ENCODE data around the gene BCL7A. TPM values are rescaled to one million over a fixed set of nuclear protein-coding genes. Genes with fewer than 3 reads are reported as not detected.
A peak's percentile ranks its signal among the peaks of the same experiment; 100 is the strongest.

Gene BCL7A
- total RNA-seq, 1 experiment from 2014 or later = 6.3 TPM

DNA sequence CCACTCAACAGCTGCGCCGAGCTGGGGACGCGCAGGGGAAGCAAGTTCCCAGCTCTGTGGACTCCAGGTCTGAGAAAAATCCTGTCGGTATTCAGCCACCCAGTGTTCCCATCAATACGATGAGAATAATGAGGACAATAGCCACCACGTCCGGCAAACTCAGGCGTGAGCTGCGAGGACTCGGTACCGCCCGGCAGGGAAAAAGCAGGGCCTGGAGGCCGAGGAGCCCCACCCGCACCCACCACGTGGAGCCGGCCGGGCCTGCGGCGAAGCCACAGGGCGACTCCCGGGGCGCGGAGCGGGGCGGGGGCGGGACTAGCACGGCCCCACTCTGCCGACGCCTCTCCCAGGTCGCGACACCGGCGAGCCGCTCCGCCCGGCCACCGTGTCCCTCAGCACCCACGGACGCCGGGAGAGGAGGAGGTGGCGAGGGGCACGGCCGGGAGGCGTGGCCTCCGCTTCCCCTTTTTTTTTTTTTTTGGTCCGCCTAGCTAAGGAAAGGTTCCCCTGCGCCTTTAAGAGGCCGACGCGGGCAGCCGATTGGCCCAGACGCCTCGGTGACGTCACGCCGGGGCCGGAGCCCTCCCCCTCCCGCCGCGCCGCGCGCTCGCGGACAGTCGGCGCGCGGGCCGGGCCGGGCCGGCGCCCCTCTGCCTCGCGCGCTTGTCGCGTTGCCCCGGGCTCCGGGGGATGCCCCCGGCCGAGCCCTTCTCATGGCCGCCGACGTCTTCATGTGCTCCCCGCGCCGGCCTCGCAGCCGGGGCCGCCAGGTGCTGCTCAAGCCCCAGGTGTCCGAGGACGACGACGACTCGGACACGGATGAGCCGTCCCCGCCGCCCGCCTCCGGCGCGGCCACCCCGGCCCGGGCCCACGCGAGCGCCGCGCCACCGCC is 56.7 kb downstream of the BCL7A start, which contains the start of gene MLXIP:
TSS of gene MLXIP (plus strand) at position 616 of the 892 bp plus-strand sequence. CDS start at position 714, 98 bp downstream.
- DNase-seq = peak; percentile 74 to 91
- H4K20me1 ChIP-seq (ENCODE audit: insufficient read depth) = peaks cover 20% of the 10 kb centered on the region
- peak within 1 kb of the TSS; percentile 73 for H3K4me3 ChIP-seq
- H3K9me2 ChIP-seq (ENCODE audit: insufficient read depth) = no peaks in the 10 kb centered on the region
- H3K27me3 ChIP-seq (ENCODE audit: insufficient read depth, low read depth) = no peaks in the 10 kb centered on the region
- peak within 1 kb of the TSS; percentile 77 for H2AFZ ChIP-seq
- BruUV-seq (replicated peaks) = TSS peak; percentile 62
- H3K9me3 ChIP-seq (ENCODE audit: insufficient read depth, low read depth) = no peaks in the 10 kb centered on the region
- H3K27ac ChIP-seq = peak within 1 kb of the TSS; percentile 42
- peaks cover 33% of the 10 kb centered on the region for H3F3A ChIP-seq (ENCODE audit: insufficient read depth, low read depth)
- H3K4me1 ChIP-seq (replicated peaks; ENCODE audit: insufficient read depth) = peaks cover 32% of the 10 kb centered on the region
- ChIA-PET POLR2A (ENCODE audit: unreplicated experiment) (interaction anchor here (0.5 to 0.7 kb wide), 5 partner anchors 30 to 1391 kb away, joined by 3 to 6 read pairs (median 4); no protein-coding TSS in a partner anchor), CTCF (interaction anchor here (0.6 to 1.2 kb wide), 2 partner anchors 20 to 52 kb away, joined by 3 to 5 read pairs; no protein-coding TSS in a partner anchor)
- peaks cover 42% of the 10 kb centered on the region for H3K79me2 ChIP-seq (ENCODE audit: low read depth)
- TF ChIP-seq CTCF (conservative IDR thresholded peaks at IDR 0.05) (no peak), EZH2 (IDR thresholded peaks at IDR 0.05; ENCODE audit: low read depth) (no peak)
- peak within 1 kb of the TSS; percentile 94 for H3K4me2 ChIP-seq
- no peaks in the 10 kb centered on the region for H3K36me3 ChIP-seq (ENCODE audit: low read depth)
- intact Hi-C loops (cut with micrococcal nuclease; ENCODE audit: unreplicated experiment) = no loop called here

DNA sequence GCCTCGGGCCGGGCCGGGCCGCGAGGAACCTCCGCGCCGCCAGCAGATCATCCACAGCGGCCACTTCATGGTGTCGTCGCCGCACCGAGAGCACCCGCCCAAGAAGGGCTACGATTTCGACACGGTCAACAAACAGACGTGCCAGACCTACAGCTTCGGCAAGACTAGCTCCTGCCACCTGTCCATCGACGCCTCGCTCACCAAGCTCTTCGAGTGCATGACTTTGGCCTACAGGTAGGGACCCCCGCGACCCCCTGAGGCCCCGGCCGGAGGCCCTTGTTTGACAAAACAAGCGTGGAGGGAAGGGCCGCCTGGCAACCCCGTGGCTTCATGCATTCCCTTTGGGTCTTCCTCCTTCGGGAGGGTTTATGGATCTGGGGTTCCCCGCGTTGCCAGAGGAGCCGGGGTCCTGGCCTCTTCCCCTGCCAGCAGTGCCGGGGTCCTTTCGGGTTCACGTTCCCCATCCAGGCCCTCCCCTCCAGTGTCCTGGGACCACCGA is 57.4 kb downstream of the BCL7A start:
- Histone ChIP-seq H3K4me1 (replicated peaks; ENCODE audit: insufficient read depth) (peaks cover 32% of the 10 kb centered on the region), H2AFZ (peak overlapping the region; percentile 71; the same call in 1 of the 2 replicates), H4K20me1 (ENCODE audit: insufficient read depth) (peaks cover 20% of the 10 kb centered on the region), H3K79me2 (ENCODE audit: low read depth) (peaks cover 49% of the 10 kb centered on the region), H3K36me3 (ENCODE audit: low read depth) (no peaks in the 10 kb centered on the region), H3K4me2 (peak overlapping the region; percentile 94), H3K9me2 (ENCODE audit: insufficient read depth) (no peaks in the 10 kb centered on the region), H3K9me3 (ENCODE audit: insufficient read depth, low read depth) (no peaks in the 10 kb centered on the region), H3F3A (ENCODE audit: insufficient read depth, low read depth) (peaks cover 33% of the 10 kb centered on the region), H3K27me3 (ENCODE audit: insufficient read depth, low read depth) (no peaks in the 10 kb centered on the region), H3K27ac (no peak overlapping the region), H3K4me3 (peak overlapping the region; percentile 73)
- intact Hi-C loops (cut with micrococcal nuclease; ENCODE audit: unreplicated experiment) = no loop called here
- ChIA-PET CTCF (interaction anchor here (1.2 kb wide), 1 partner anchor 51 kb away, joined by 5 read pairs; no protein-coding TSS in a partner anchor), POLR2A (ENCODE audit: unreplicated experiment) (interaction anchor here (0.6 kb wide), 1 partner anchor 147 kb away, joined by 6 read pairs; no protein-coding TSS in a partner anchor)
- TF ChIP-seq CTCF (conservative IDR thresholded peaks at IDR 0.05) (no peak), EZH2 (IDR thresholded peaks at IDR 0.05; ENCODE audit: low read depth) (no peak)
- BruUV-seq (replicated peaks) = no TSS peak
- peak in 1 of 2 experiments; percentile 55 for DNase-seq

DNA sequence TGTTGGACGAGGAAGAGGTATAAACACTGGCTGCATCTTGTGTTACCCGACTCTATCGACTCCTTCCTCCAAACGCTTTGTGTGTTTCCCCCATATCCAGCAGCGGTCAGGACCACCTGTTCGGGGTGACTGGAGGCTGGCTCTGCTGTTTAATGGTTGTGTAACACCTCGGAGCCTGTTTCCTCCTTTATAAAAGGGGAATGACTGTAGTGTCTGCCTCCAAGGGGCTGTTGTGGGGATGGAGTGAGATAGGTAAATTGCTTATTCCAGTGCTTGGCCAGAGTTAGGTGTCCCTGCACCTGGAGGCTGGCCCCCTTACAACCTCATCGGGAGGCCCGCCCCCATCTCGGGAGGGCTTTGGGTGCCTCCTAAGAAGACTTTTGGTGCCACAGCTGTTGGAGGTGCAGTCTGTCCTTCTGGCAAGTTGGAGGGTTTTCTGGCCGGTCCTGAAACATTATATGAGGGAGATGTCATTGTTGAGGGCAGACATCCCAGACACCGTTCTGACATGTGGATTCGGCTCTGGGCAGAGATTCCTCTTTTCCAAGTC is 57.9 kb downstream of the BCL7A start:
- peak overlapping the region; percentile 84 for H3K27ac ChIP-seq
- H3F3A ChIP-seq (ENCODE audit: insufficient read depth, low read depth) = peaks cover 33% of the 10 kb centered on the region
- TF ChIP-seq EZH2 (IDR thresholded peaks at IDR 0.05; ENCODE audit: low read depth) = no peak
- TF ChIP-seq CTCF (conservative IDR thresholded peaks at IDR 0.05) = no peak
- no peaks in the 10 kb centered on the region for H3K9me2 ChIP-seq (ENCODE audit: insufficient read depth)
- H3K4me1 ChIP-seq (replicated peaks; ENCODE audit: insufficient read depth) = peaks cover 32% of the 10 kb centered on the region
- no peaks in the 10 kb centered on the region for H3K9me3 ChIP-seq (ENCODE audit: insufficient read depth, low read depth)
- peak overlapping the region; percentile 71; the same call in 1 of the 2 replicates for H2AFZ ChIP-seq
- H3K4me2 ChIP-seq = peak overlapping the region; percentile 94
- H4K20me1 ChIP-seq (ENCODE audit: insufficient read depth) = peaks cover 20% of the 10 kb centered on the region
- H3K36me3 ChIP-seq (ENCODE audit: low read depth) = no peaks in the 10 kb centered on the region
- peaks cover 53% of the 10 kb centered on the region for H3K79me2 ChIP-seq (ENCODE audit: low read depth)
- no peaks in the 10 kb centered on the region for H3K27me3 ChIP-seq (ENCODE audit: insufficient read depth, low read depth)
- no peak for DNase-seq
- CTCF ChIA-PET = interaction anchor here (1.2 kb wide), 1 partner anchor 51 kb away, joined by 5 read pairs; no protein-coding TSS in a partner anchor
- intact Hi-C loops (cut with micrococcal nuclease; ENCODE audit: unreplicated experiment) = loop anchor here (1.0 to 2.0 kb wide), 3 partner anchors 15 to 44 kb away; no protein-coding TSS in a partner anchor
- TSS peak; percentile 27 for BruUV-seq (replicated peaks)
- POLR2A ChIA-PET (ENCODE audit: unreplicated experiment) = no interaction called here
- H3K4me3 ChIP-seq = peak overlapping the region; percentile 73

All from PC-9 (cell line).